HEK293 (cell line): ENCODE results near the gene CIAO2A.

ENCODE experiments used
- CTCF ChIA-PET: fragments of 350-600 bp; formaldehyde crosslinking; extraction: SDS; loops from one replicate; lab custom pipeline; 2021; ENCODE audit warnings: antibody characterized with exemption; lab: Yijun Ruan, JAX
- POLR2A ChIA-PET: fragments of 300-600 bp; formaldehyde crosslinking; extraction: SDS; loops from one replicate; lab custom pipeline; 2020; ENCODE audit warnings: antibody characterized with exemption, inconsistent platforms; lab: Yijun Ruan, JAX
- H3K27ac ChIP-seq: fragments of 200-500 bp; sonication (Bioruptor generic); 2 replicates; pipeline ENCODE4 v1.5.1; 2014; ENCODE audit warnings: low read depth, low read length, control low read depth, inconsistent platforms; ENCODE audit errors: extremely low read depth
- H3K36me3 ChIP-seq, 2 experiments: fragments of 200-500 bp in 1 of 2; sonication (Bioruptor generic) in 1 of 2; 1 replicate in 1 of 2; 2 replicates in 1 of 2; pipeline ENCODE4 v1.5.1; 2014 to 2017; ENCODE audit warnings: inconsistent platforms in 2 of 2, low read length in 2 of 2; ENCODE audit not compliant: control insufficient read depth in 2 of 2, insufficient read depth in 1 of 2
- H3K4me1 ChIP-seq: fragments of 200-500 bp; sonication (Bioruptor generic); 2 replicates; pipeline ENCODE4 v1.5.1; 2014; ENCODE audit warnings: mild to moderate bottlenecking, low read length, inconsistent platforms; ENCODE audit not compliant: control insufficient read depth, insufficient read depth
- H3K4me3 ChIP-seq: 2 replicates; pipeline ENCODE4 v1.5.1; 2011; ENCODE audit warnings: low read depth, mild to moderate bottlenecking, control low read depth, low read length, moderate library complexity
- H3K9me3 ChIP-seq: fragments of 200-500 bp; sonication (Bioruptor generic); 2 replicates; pipeline ENCODE4 v1.5.1; 2014; ENCODE audit warnings: low read depth, low read length, inconsistent platforms; ENCODE audit not compliant: control insufficient read depth, insufficient read depth
- AEBP2 ChIP-seq: fragments of 450-650 bp; formaldehyde crosslinking; IDR thresholded peaks from 2 replicates; pipeline ENCODE4 v1.5.1; 2016; ENCODE audit warnings: missing biosample characterization, missing genetic modification characterization, borderline replicate concordance
- BCL11A ChIP-seq: fragments of 450-650 bp; formaldehyde crosslinking; IDR thresholded peaks from 2 replicates; pipeline ENCODE4 v1.5.1; 2016; ENCODE audit warnings: low read depth, missing biosample characterization, missing genetic modification characterization
- KLF1 ChIP-seq: fragments of 450-650 bp; formaldehyde crosslinking; IDR thresholded peaks from 2 replicates; pipeline ENCODE4 v1.5.1; 2016; ENCODE audit warnings: missing biosample characterization, missing genetic modification characterization
- SCRT1 ChIP-seq: fragments of 450-650 bp; formaldehyde crosslinking; IDR thresholded peaks from 2 replicates; pipeline ENCODE4 v1.5.1; 2016; ENCODE audit warnings: missing biosample characterization, missing genetic modification characterization, borderline replicate concordance
- SETDB1 ChIP-seq: IDR thresholded peaks from one replicate; pipeline ENCODE4 v1.6.1; 2017; ENCODE audit warnings: mild to moderate bottlenecking, low read length, moderate library complexity, mixed read lengths; ENCODE audit not compliant: insufficient read length
- WT1 ChIP-seq: fragments of 450-650 bp; formaldehyde crosslinking; IDR thresholded peaks from 2 replicates; pipeline ENCODE4 v1.5.1; 2016; ENCODE audit warnings: missing biosample characterization, missing genetic modification characterization
- ZBTB17 ChIP-seq: fragments of 450-650 bp; formaldehyde crosslinking; IDR thresholded peaks from 2 replicates; pipeline ENCODE4 v1.5.1; 2016; ENCODE audit warnings: missing biosample characterization, missing genetic modification characterization
- ZBTB21 ChIP-seq: fragments of 450-650 bp; formaldehyde crosslinking; IDR thresholded peaks from 2 replicates; pipeline ENCODE4 v1.5.1; 2017; ENCODE audit warnings: missing biosample characterization, missing genetic modification characterization
- ZBTB49 ChIP-seq: fragments of 450-650 bp; formaldehyde crosslinking; IDR thresholded peaks from 2 replicates; pipeline ENCODE4 v1.5.1; 2016; ENCODE audit warnings: missing biosample characterization, missing genetic modification characterization, low read depth
- ZIC2 ChIP-seq: fragments of 450-650 bp; formaldehyde crosslinking; IDR thresholded peaks from 2 replicates; pipeline ENCODE4 v1.5.1; 2016; ENCODE audit warnings: missing biosample characterization, missing genetic modification characterization
- ZNF335 ChIP-seq: fragments of 450-650 bp; formaldehyde crosslinking; conservative IDR thresholded peaks from 2 replicates; pipeline ENCODE4 v1.5.1; 2016; ENCODE audit warnings: missing biosample characterization, missing genetic modification characterization
- ZNF354C ChIP-seq: fragments of 450-650 bp; formaldehyde crosslinking; IDR thresholded peaks from 2 replicates; pipeline ENCODE4 v1.5.1; 2016; ENCODE audit warnings: missing biosample characterization, missing genetic modification characterization, low read depth, borderline replicate concordance
- ZNF513 ChIP-seq: fragments of 450-650 bp; IDR thresholded peaks from 2 replicates; pipeline ENCODE4 v1.5.1; 2018; ENCODE audit warnings: missing biosample characterization, missing genetic modification characterization
- ZNF518A ChIP-seq: fragments of 450-650 bp; formaldehyde crosslinking; conservative IDR thresholded peaks from 2 replicates; pipeline ENCODE4 v1.5.1; 2016; ENCODE audit warnings: low read depth, missing biosample characterization, missing genetic modification characterization
- ZNF521 ChIP-seq: fragments of 450-650 bp; formaldehyde crosslinking; IDR thresholded peaks from 2 replicates; pipeline ENCODE4 v1.5.1; 2017; ENCODE audit warnings: missing biosample characterization, mild to moderate bottlenecking, missing genetic modification characterization
- ZNF548 ChIP-seq: fragments of 450-650 bp; formaldehyde crosslinking; IDR thresholded peaks from 2 replicates; pipeline ENCODE4 v1.5.1; 2016; ENCODE audit warnings: missing biosample characterization, missing genetic modification characterization
- ZNF629 ChIP-seq: fragments of 450-650 bp; formaldehyde crosslinking; IDR thresholded peaks from 2 replicates; pipeline ENCODE4 v1.5.1; 2017; ENCODE audit warnings: missing biosample characterization, missing genetic modification characterization
- ZNF654 ChIP-seq: fragments of 450-650 bp; formaldehyde crosslinking; IDR thresholded peaks from 2 replicates; pipeline ENCODE4 v1.5.1; 2016; ENCODE audit warnings: low read depth, missing biosample characterization, missing genetic modification characterization
- ZNF692 ChIP-seq: fragments of 450-650 bp; formaldehyde crosslinking; IDR thresholded peaks from 2 replicates; pipeline ENCODE4 v1.5.1; 2016; ENCODE audit warnings: missing biosample characterization, missing genetic modification characterization
- ZNF768 ChIP-seq: fragments of 450-650 bp; formaldehyde crosslinking; IDR thresholded peaks from 2 replicates; pipeline ENCODE4 v1.5.1; 2018; ENCODE audit warnings: missing biosample characterization, mild to moderate bottlenecking, missing genetic modification characterization
- ZNF830 ChIP-seq: fragments of 450-650 bp; IDR thresholded peaks from 2 replicates; pipeline ENCODE4 v1.5.0; 2018; ENCODE audit warnings: missing biosample characterization, missing genetic modification characterization, low read depth, mild to moderate bottlenecking, moderate library complexity
- ZNF843 ChIP-seq: fragments of 450-650 bp; formaldehyde crosslinking; IDR thresholded peaks from 2 replicates; pipeline ENCODE4 v1.5.1; 2016; ENCODE audit warnings: missing biosample characterization, missing genetic modification characterization

CIAO2A gene

DNA sequence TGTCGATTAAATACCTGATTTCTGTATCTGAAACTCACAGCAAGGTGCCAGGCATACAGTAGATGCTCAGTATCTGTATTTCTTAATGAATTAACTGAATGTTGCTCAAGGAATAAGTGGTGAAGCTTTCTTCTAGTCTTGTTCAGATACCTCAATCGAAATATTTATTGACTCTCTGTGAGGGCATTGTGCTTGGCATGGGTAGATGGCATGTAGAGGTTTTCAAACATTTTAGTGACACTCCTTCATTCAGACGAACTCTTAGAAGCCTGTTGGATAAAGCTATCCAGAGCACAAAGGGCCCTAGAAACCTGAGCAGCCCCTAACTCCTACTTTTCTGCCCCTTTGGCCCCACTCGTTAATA, 1.8 kb upstream of the CIAO2A start:
- Histone ChIP-seq H3K9me3 (no peaks in the 10 kb centered on the region), H3K4me3 (no peak overlapping the region), H3K4me1 (peaks cover 4% of the 10 kb centered on the region), H3K27ac (peak overlapping the region; percentile 43), H3K36me3 (peaks cover 0 to 3% of the 10 kb centered on the region in 2 experiments; a peak in 1 of 3 replicates)
- TF ChIP-seq ZNF843 (no peak), KLF1 (tag by site-specific recombination) (no peak), ZBTB21 (no peak), ZNF654 (tag by site-specific recombination) (no peak), ZNF548 (tag by site-specific recombination) (no peak), ZNF518A (tag by site-specific recombination) (no peak), ZNF513 (tag by site-specific recombination) (no peak), BCL11A (tag by site-specific recombination) (no peak), ZIC2 (tag by site-specific recombination) (no peak), ZNF692 (tag by site-specific recombination) (no peak), WT1 (tag by site-specific recombination) (no peak), ZNF521 (tag by site-specific recombination) (no peak), ZNF354C (tag by site-specific recombination) (no peak)
- POLR2A ChIA-PET: interaction anchor here (1.0 kb wide), 1 partner anchor 16 kb away, joined by 3 read pairs; no protein-coding TSS in a partner anchor
- CTCF ChIA-PET: interaction anchor here (1.2 kb wide), 1 partner anchor 28 kb away, joined by 3 read pairs; no protein-coding TSS in a partner anchor

DNA sequence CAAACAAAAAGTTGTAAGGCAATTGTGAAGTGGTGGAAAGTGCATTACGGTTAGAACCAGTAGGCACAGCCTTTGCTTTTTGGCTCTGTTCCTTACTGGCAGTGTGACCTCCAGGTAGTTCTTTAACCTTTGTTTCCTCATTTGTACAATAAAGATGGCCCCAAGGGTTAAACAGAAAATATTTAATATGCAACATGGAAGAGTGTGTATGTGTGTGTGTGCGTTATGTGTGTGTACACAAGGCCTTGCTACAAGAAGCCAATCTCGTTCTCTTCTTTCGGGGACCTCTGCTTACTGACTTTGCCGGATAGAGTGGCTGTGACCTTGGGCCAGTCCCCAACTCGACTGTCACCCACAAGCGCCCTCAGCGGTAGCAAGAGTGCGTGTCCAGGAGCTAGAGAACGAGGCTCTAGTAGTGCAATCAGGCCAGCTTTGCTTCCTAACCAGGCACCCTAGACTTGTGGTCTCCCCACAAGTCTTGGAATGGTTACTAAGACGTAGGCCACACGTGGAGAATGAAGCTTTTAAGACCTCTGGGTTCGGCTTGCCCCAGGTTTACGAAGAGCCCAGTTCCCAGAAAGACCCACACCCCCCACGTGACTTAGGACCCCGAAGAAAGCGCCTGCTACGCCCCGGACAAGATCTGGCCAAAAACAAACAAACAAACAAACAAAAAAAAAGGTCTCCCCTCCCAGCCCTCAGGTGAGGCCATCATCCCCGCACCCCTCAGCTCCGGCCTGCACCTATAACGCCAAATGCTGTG, 593 bp downstream of the CIAO2A start:
- no peaks in the 10 kb centered on the region for H3K9me3 ChIP-seq
- POLR2A ChIA-PET: interaction anchor here (0.6 to 1.3 kb wide), 9 partner anchors 9 to 729 kb away, joined by 3 to 8 read pairs (median 3); no protein-coding TSS in a partner anchor
- H3K4me1 ChIP-seq: peaks cover 3% of the 10 kb centered on the region
- peaks cover 4 to 21% of the 10 kb centered on the region in 2 experiments for H3K36me3 ChIP-seq
- CTCF ChIA-PET: interaction anchor here (0.5 kb wide), 1 partner anchor 324 kb away, joined by 3 read pairs; no protein-coding TSS in a partner anchor
- peak overlapping the region; percentile 77 for H3K4me3 ChIP-seq
- peak overlapping the region; percentile 72 for H3K27ac ChIP-seq
- TF ChIP-seq ZNF830 (tag by site-specific recombination): no peak
- TF ChIP-seq SCRT1 (tag by site-specific recombination): no peak
- TF ChIP-seq AEBP2 (tag by site-specific recombination): no peak
- no peak for TF ChIP-seq SETDB1
- no peak for TF ChIP-seq ZBTB49 (tag by site-specific recombination)
- peak; percentile 100 for TF ChIP-seq ZNF335 (tag by site-specific recombination)
- no peak for TF ChIP-seq ZNF629 (tag by site-specific recombination)
- no peak for TF ChIP-seq ZBTB17 (tag by site-specific recombination)
- no peak for TF ChIP-seq ZNF768 (tag by site-specific recombination)
